ENCODE data around the gene H6PD. TPM values are rescaled to one million over a fixed set of nuclear protein-coding genes. Genes with fewer than 3 reads are reported as not detected.

Gene H6PD
- total and polyA plus RNA-seq, 9 of the 15 experiments (the other 6 are each of a cell fraction or from before 2014, with no cell fraction given), result 0.04 to 2.5 (median 0.95) TPM

GRCh38 chr1:9234223-9235095, at the start of gene H6PD (continued):
- peak in 1 of 2 experiments; percentile 64; a peak in 1 of 3 replicates for TF ChIP-seq CBX3 (IDR thresholded peaks at IDR 0.05; ENCODE audit: borderline replicate concordance in 1 of 2, low read length in 2 of 2)
- peak; percentile 68; the same call in 1 of the 2 replicates for TF ChIP-seq RREB1 (CRISPR knock-in tag; IDR thresholded peaks at IDR 0.05)
- peak; percentile 92 for TF ChIP-seq PTBP1 (IDR thresholded peaks at IDR 0.05; ENCODE audit: low read depth, low read length)
- peak; percentile 13; the same call in 1 of the 2 replicates for TF ChIP-seq ZBTB17 (CRISPR knock-in tag; IDR thresholded peaks at IDR 0.05)
- peak; percentile 66 for TF ChIP-seq E2F3 (CRISPR knock-in tag; IDR thresholded peaks at IDR 0.05)
- TF ChIP-seq TCF3 (CRISPR knock-in tag; IDR thresholded peaks at IDR 0.05), result 0 out of 2 replicates have a peak, but pooled peaks have one; percentile 19
- TF ChIP-seq MGA (IDR thresholded peaks at IDR 0.05), result peak; percentile 58
- TF ChIP-seq MEIS2 (IDR thresholded peaks at IDR 0.05; ENCODE audit: partially characterized antibody), result peak; percentile 14
- no peak for TF ChIP-seq HNRNPUL1 (IDR thresholded peaks at IDR 0.05; ENCODE audit: low read length)
